Smooth muscle cell (in vitro differentiated cells): ENCODE measurements around the gene LRRC37A. TPM values are rescaled to one million over a fixed set of nuclear protein-coding genes. Genes with fewer than 3 reads are reported as not detected.

Experiments used
- DNase-seq: peaks from one replicate; lab custom pipeline; 2025; ENCODE audit not compliant: unreplicated experiment; lab: John Stamatoyannopoulos, UW
- H2AFZ ChIP-seq: fragments of 200-600 bp; sonication (generic); 2 replicates; pipeline ENCODE4 v1.6.0; 2016; ENCODE audit warnings: antibody characterized with exemption, low read depth, mild to moderate bottlenecking
- H3F3A ChIP-seq: fragments of 200-600 bp; sonication (generic); 2 replicates; pipeline ENCODE4 v1.6.0; 2017; ENCODE audit warnings: antibody characterized with exemption, low read depth
- H3K27ac ChIP-seq: fragments of 200-600 bp; sonication (generic); 2 replicates; pipeline ENCODE4 v1.5.1; 2016; ENCODE audit warnings: low read depth, mild to moderate bottlenecking
- H3K27me3 ChIP-seq: fragments of 200-600 bp; sonication (generic); 2 replicates; pipeline ENCODE4 v1.6.1; 2016; ENCODE audit warnings: low read depth, mild to moderate bottlenecking
- H3K36me3 ChIP-seq: fragments of 200-600 bp; sonication (generic); 2 replicates; pipeline ENCODE4 v1.5.1; 2016; ENCODE audit warnings: low read depth
- H3K4me1 ChIP-seq: fragments of 200-600 bp; sonication (generic); 2 replicates; pipeline ENCODE4 v1.5.1; 2016; ENCODE audit warnings: low read depth
- H3K4me2 ChIP-seq: fragments of 200-600 bp; sonication (generic); 2 replicates; pipeline ENCODE4 v1.6.0; 2016; ENCODE audit warnings: mild to moderate bottlenecking
- H3K4me3 ChIP-seq: fragments of 200-600 bp; sonication (generic); 2 replicates; pipeline ENCODE4 v1.5.1; 2016; ENCODE audit warnings: mild to moderate bottlenecking
- H3K79me2 ChIP-seq: fragments of 200-600 bp; sonication (generic); 2 replicates; pipeline ENCODE4 v1.6.0; 2016; ENCODE audit warnings: low read depth, mild to moderate bottlenecking
- H3K9ac ChIP-seq: fragments of 200-600 bp; sonication (generic); 2 replicates; pipeline ENCODE4 v1.6.0; 2016; ENCODE audit warnings: low read depth
- H3K9me3 ChIP-seq: fragments of 200-600 bp; sonication (generic); replicated peaks from 2 replicates; pipeline ENCODE4 v1.5.1; 2016; ENCODE audit warnings: low read depth
- H4K20me1 ChIP-seq: fragments of 200-600 bp; sonication (generic); 2 replicates; pipeline ENCODE4 v1.6.0; 2016; ENCODE audit warnings: low read depth
- WGBS: methylation state at CpG from one replicate; pipeline ENCODE4 v1.1.7; 2016; ENCODE audit warnings: low lambda C conversion rate; 5-methylcytosine and 5-hydroxymethylcytosine counted together
- polyA plus RNA-seq: library from polyadenylated mRNA; unstranded; fragments of >200 nt; fragmentation: Nextera tagmentation; extraction: Ambion mirVana; gene quantifications from 2 replicates; pipeline ENCODE4 v1.2.1, GENCODE V29; 2016
- total RNA-seq: library from RNA; depleted of rRNA; stranded (reverse); fragments of >200 nt; gene quantifications from 2 replicates; pipeline ENCODE4 v1.2.3, GENCODE V29; 2014
- TF ChIP-seq, protein P1 (sequence below): fragments of 200-600 bp; sonication (generic); IDR thresholded peaks from 2 replicates; pipeline ENCODE4 v1.5.1; 2017; ENCODE audit warnings: borderline replicate concordance, mild to moderate bottlenecking, antibody characterized with exemption; ENCODE audit not compliant: insufficient read depth, poor library complexity, severe bottlenecking

LRRC37A gene
- total and polyA plus RNA-seq, 2 experiments from 2014 or later = 0.46 to 0.99 TPM

DNA sequence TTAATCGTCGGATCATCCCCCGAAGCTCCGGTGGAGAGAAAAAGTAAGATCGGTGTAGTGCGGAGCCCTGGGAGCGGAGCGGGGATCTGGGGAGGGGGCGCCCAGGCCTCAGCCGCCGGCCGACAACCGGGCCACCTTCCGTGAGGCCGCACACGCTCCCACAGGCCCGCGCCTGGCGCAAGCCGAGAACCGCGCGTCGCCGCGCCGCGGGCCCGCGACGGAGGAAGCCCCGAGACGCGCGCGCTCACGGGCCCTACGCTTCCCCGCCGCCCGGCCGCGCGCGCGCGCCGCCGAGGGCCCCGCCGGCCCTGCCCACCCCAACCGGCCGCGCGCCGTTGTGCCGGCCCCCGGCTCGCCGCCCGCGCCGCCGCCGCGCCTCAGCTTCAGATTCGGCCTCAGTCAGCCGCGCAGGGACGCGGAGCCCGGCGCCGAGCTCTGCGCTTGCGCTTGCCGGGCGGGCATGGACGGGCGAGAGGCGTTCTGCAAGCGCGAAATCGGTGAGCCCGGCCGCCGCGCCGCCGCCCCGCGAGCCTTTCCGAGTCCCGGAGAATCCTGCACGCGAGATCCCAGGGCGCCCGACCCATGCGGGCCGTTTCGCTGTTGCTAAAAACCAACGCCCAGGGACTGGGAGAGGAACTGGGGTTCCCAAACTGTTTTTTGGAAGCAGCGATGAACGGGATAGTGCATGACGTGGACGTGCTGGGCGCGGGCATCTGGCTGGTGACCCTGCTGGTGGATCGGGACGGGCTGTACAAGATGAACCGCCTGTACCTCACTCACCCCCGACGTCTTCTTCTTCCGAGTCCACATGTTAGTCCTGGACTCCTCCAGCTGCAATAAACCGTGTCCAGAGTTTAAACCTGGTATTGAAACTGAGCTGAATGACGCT, 28.0 kb upstream of the LRRC37A start:
- H3K4me2 ChIP-seq = peak overlapping the region; percentile 89
- H3K27me3 ChIP-seq = peaks cover 26% of the 10 kb centered on the region
- H2AFZ ChIP-seq = peak overlapping the region; percentile 91
- no peaks in the 10 kb centered on the region for H3K36me3 ChIP-seq
- no peaks in the 10 kb centered on the region for H4K20me1 ChIP-seq
- no peaks in the 10 kb centered on the region for H3K9me3 ChIP-seq
- TF ChIP-seq, protein P1, sequence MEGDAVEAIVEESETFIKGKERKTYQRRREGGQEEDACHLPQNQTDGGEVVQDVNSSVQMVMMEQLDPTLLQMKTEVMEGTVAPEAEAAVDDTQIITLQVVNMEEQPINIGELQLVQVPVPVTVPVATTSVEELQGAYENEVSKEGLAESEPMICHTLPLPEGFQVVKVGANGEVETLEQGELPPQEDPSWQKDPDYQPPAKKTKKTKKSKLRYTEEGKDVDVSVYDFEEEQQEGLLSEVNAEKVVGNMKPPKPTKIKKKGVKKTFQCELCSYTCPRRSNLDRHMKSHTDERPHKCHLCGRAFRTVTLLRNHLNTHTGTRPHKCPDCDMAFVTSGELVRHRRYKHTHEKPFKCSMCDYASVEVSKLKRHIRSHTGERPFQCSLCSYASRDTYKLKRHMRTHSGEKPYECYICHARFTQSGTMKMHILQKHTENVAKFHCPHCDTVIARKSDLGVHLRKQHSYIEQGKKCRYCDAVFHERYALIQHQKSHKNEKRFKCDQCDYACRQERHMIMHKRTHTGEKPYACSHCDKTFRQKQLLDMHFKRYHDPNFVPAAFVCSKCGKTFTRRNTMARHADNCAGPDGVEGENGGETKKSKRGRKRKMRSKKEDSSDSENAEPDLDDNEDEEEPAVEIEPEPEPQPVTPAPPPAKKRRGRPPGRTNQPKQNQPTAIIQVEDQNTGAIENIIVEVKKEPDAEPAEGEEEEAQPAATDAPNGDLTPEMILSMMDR = no peak
- peaks cover 5% of the 10 kb centered on the region for H3K4me1 ChIP-seq
- peaks cover 21% of the 10 kb centered on the region for H3F3A ChIP-seq
- WGBS = 2% methylated on average over 116 of the region's 116 CpGs
- H3K27ac ChIP-seq = peak overlapping the region; percentile 56
- no peaks in the 10 kb centered on the region for H3K79me2 ChIP-seq
- peak; percentile 80 for DNase-seq
- peak overlapping the region; percentile 57 for H3K4me3 ChIP-seq
- peak overlapping the region; percentile 56 for H3K9ac ChIP-seq

DNA sequence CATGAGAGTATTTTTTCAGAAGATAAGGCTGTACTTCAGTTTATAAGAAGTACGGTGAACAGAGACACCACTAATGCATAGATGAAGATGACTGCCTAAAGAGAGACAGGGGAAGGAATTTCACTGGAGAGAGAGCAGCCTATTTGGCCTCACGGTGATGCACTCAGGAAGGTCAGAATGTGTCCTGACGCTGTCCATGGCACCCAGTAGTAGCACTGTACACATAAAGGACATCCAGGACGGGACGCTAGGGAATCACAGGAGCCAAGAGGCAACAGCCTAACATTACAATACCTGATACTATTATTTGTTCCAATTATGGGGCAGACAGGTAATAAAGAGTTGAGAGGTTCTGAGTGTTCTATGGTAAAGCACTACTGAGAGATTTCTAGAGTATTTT, 24.9 kb upstream of the LRRC37A start:
- Histone ChIP-seq H2AFZ (no peak overlapping the region), H3K4me2 (no peak overlapping the region), H3K79me2 (no peaks in the 10 kb centered on the region), H3F3A (peaks cover 5% of the 10 kb centered on the region), H3K4me3 (no peak overlapping the region), H3K27ac (no peak overlapping the region), H4K20me1 (no peaks in the 10 kb centered on the region), H3K9me3 (no peaks in the 10 kb centered on the region), H3K9ac (no peak overlapping the region), H3K27me3 (peaks cover 56% of the 10 kb centered on the region), H3K36me3 (no peaks in the 10 kb centered on the region), H3K4me1 (no peaks in the 10 kb centered on the region)
- 64% methylated on average over 5 of the region's 5 CpGs for WGBS
- TF ChIP-seq, protein P1 = no peak
- DNase-seq = no peak

DNA sequence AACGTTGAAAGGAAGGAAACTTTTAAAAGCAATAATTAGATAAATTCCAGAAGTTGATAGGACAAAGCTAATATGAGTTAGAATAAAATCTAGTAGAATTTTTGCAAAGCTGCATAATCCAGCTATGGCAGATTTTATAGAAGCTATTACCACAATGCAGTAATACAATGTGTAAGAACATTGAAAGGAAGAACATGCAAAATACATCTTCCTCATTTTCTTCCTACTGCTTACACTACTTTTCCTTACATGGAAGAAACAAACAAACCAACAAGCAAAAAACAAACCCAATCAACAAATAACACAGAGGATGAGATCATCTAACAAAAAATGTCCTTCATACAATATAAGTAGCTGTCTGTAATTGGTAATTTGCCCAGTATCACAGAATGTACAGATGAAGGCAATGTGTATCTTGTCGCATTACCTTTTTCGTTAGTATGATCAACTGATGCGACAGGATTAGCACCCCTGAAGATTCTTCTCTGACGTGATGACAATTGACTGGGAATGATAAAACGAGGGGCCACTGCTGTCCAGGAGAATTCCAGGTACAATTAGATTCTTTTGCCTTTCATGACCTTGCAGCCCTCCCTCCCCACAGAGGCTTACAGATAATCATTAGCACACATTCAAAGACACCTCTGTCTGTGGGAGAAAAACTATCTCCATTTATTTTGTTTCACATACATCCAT, 21.2 kb upstream of the LRRC37A start:
- Histone ChIP-seq H3K9me3 (no peaks in the 10 kb centered on the region), H3F3A (no peaks in the 10 kb centered on the region), H3K4me2 (no peak overlapping the region), H3K36me3 (no peaks in the 10 kb centered on the region), H3K27me3 (peaks cover 49% of the 10 kb centered on the region), H3K9ac (no peak overlapping the region), H3K4me3 (no peak overlapping the region), H3K27ac (no peak overlapping the region), H3K4me1 (no peaks in the 10 kb centered on the region), H3K79me2 (no peaks in the 10 kb centered on the region), H4K20me1 (peaks cover 5% of the 10 kb centered on the region), H2AFZ (no peak overlapping the region)
- WGBS = 80% methylated on average over 6 of the region's 6 CpGs
- TF ChIP-seq, protein P1 = no peak
- DNase-seq = no peak
